ENCODE results near the gene KCNIP1. TPM values are rescaled to one million over a fixed set of nuclear protein-coding genes. Genes with fewer than 3 reads are reported as not detected.

KCNIP1 gene
- total RNA-seq, 4 donors from 2014 or later: 1.2 to 2.7 TPM; not detected in 2

GRCh38 chr5:170701334-170701733 lies 197.5 kb downstream of the KCNIP1 start:
- intact Hi-C loops (cut with DNase I; ENCODE audit: low total_unique reads): no loop called here
- no peaks in the 10 kb centered on the region for H3K36me3 ChIP-seq
- TF ChIP-seq EP300 (IDR thresholded peaks at IDR 0.05; ENCODE audit: low read depth) (no peak), POLR2AphosphoS5 (IDR thresholded peaks at IDR 0.05) (no peak), CTCF (IDR thresholded peaks at IDR 0.05) (no peak), POLR2A (IDR thresholded peaks at IDR 0.05) (no peak)
- 74% methylated on average over 6 of the region's 6 CpGs; no CpG with 5 or more reads in 1 of the 2 donors for WGBS, 2 donors (ENCODE audit: low coverage in 1 of 2)
- no peak overlapping the region for H3K4me3 ChIP-seq
- no peaks in the 10 kb centered on the region for H3K4me1 ChIP-seq
- no peaks in the 10 kb centered on the region for H3K9me3 ChIP-seq
- no peak overlapping the region for H3K27ac ChIP-seq
- in situ Hi-C loops (cut with MboI; ENCODE audit: low pct_ligation_motif_present in 1 of 4, low pct_unique_long_range_greater_than_20kb in 1 of 4, low sequenced_read_pairs in 3 of 4): no loop called here
- peaks cover 8% of the 10 kb centered on the region for H3K27me3 ChIP-seq
- no peak for DNase-seq

- peaks cover 11% of the 10 kb centered on the region for H3K27me3 ChIP-seq
- H3K4me3 ChIP-seq: no peak overlapping the region
- WGBS, 2 donors (ENCODE audit: low coverage in 1 of 2): 30 to 47% methylated on average over 3 to 8 of the region's 8 CpGs
- intact Hi-C loops (cut with DNase I; ENCODE audit: low total_unique reads) (no loop called here), in situ Hi-C loops (cut with MboI; ENCODE audit: low pct_ligation_motif_present in 1 of 4, low pct_unique_long_range_greater_than_20kb in 1 of 4, low sequenced_read_pairs in 3 of 4) (no loop called here)
- DNase-seq: no peak
- no peaks in the 10 kb centered on the region for H3K4me1 ChIP-seq
- no peaks in the 10 kb centered on the region for H3K36me3 ChIP-seq
- no peak for TF ChIP-seq POLR2A (IDR thresholded peaks at IDR 0.05)
- no peak for TF ChIP-seq CTCF (IDR thresholded peaks at IDR 0.05)
- no peak for TF ChIP-seq EP300 (IDR thresholded peaks at IDR 0.05; ENCODE audit: low read depth)
- H3K9me3 ChIP-seq: no peaks in the 10 kb centered on the region
- no peak overlapping the region for H3K27ac ChIP-seq
These were observed 200.8 kb downstream of the KCNIP1 start for GRCh38 chr5:170704417-170705192.

- Histone ChIP-seq H3K9me3 (no peaks in the 10 kb centered on the region), H3K36me3 (no peaks in the 10 kb centered on the region)
- in situ Hi-C loops (cut with MboI; ENCODE audit: low pct_ligation_motif_present in 1 of 4, low pct_unique_long_range_greater_than_20kb in 1 of 4, low sequenced_read_pairs in 3 of 4): no loop called here
These were observed 205.8 kb downstream of the KCNIP1 start for GRCh38 chr5:170709640-170710039.

GRCh38 chr5:170711300-170711699 lies 207.5 kb downstream of the KCNIP1 start:
- in situ Hi-C loops (cut with MboI; ENCODE audit: low pct_ligation_motif_present in 1 of 4, low pct_unique_long_range_greater_than_20kb in 1 of 4, low sequenced_read_pairs in 3 of 4): no loop called here

More at GRCh38 chr5:170709640-170710039, 205.8 kb downstream of the KCNIP1 start:
- no peak for TF ChIP-seq POLR2AphosphoS5 (IDR thresholded peaks at IDR 0.05)
- TF ChIP-seq CTCF (IDR thresholded peaks at IDR 0.05): no peak
- no peak for TF ChIP-seq EP300 (IDR thresholded peaks at IDR 0.05; ENCODE audit: low read depth)
- no peak for TF ChIP-seq POLR2A (IDR thresholded peaks at IDR 0.05)
- peaks cover 14% of the 10 kb centered on the region for H3K27me3 ChIP-seq
- no peak overlapping the region for H3K4me3 ChIP-seq
- WGBS, 2 donors (ENCODE audit: low coverage in 1 of 2): 66 to 90% methylated on average over 4 to 6 of the region's 6 CpGs
- intact Hi-C loops (cut with DNase I; ENCODE audit: low total_unique reads): no loop called here
- no peak overlapping the region for H3K27ac ChIP-seq
- no peak for DNase-seq
- no peaks in the 10 kb centered on the region for H3K4me1 ChIP-seq

More at GRCh38 chr5:170711300-170711699, 207.5 kb downstream of the KCNIP1 start:
- Histone ChIP-seq H3K27me3 (peaks cover 14% of the 10 kb centered on the region), H3K4me3 (no peak overlapping the region), H3K4me1 (no peaks in the 10 kb centered on the region), H3K9me3 (no peaks in the 10 kb centered on the region), H3K27ac (no peak overlapping the region), H3K36me3 (no peaks in the 10 kb centered on the region)
- DNase-seq: no peak
- intact Hi-C loops (cut with DNase I; ENCODE audit: low total_unique reads): no loop called here
- no peak for TF ChIP-seq CTCF (IDR thresholded peaks at IDR 0.05)
- TF ChIP-seq EP300 (IDR thresholded peaks at IDR 0.05; ENCODE audit: low read depth): no peak
- TF ChIP-seq POLR2AphosphoS5 (IDR thresholded peaks at IDR 0.05): no peak
- no peak for TF ChIP-seq POLR2A (IDR thresholded peaks at IDR 0.05)
- 86 to 89% methylated on average over 4 of the region's 4 CpGs for WGBS, 2 donors (ENCODE audit: low coverage in 1 of 2)

All from transverse colon (tissue), 4 donors.